ENCODE data around the gene LRMDA.
"Not testable (repeated sequence)": the region's sequence is repeated elsewhere in the genome, so short reads cannot be mapped to it uniquely, and the experiment has no call there.

LRMDA gene

DNA sequence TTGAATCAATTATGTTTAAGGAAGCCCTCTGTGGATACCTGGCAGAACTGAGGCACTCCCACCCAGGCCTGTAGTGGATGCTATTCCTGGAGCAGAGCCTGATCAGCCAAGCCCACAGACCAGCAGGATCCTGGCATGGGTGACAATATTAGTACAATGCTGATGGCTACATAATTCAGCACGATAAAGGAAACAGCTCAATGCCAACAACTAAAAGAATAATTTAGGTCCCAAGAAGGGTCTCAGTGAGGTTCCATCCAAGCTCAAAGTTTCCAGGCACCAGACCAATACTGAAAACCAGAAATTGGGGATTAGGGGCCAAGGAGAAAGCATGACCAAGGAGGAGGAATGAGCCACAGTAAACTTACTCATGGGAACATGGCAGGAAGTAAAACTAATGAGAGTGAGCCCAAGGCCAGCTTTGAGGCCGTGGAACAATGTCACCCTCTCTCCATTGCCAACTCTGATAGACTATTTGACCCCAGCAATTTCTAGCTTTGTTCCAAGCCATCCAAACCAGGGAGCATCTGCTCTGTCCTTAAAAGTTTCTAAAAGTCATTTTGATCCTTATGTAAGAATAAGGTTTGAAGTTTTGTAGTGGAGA, 1123.7 kb downstream of the LRMDA start:
- no peak for DNase-seq (ENCODE audit: low read depth)

DNA sequence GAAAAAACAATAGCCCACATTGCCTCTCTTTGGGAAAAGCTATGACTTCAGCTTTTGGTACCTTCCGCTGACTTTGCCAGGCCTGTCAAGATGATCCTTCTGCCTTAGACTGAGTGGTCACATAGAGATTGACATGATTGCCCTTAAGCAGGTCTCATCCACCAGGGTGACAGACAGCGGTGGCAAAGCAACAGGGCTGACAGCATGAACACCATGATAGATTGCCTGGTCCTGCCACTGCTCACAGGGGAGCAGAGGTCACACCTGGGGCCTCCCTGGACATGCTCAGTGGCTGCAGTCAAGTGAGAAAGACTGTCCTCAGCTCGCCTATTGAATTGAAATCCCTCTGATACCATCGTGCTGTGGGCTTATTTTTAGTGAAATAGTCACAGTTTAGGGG, 1125.9 kb downstream of the LRMDA start:
- no peak for DNase-seq (ENCODE audit: low read depth)

DNA sequence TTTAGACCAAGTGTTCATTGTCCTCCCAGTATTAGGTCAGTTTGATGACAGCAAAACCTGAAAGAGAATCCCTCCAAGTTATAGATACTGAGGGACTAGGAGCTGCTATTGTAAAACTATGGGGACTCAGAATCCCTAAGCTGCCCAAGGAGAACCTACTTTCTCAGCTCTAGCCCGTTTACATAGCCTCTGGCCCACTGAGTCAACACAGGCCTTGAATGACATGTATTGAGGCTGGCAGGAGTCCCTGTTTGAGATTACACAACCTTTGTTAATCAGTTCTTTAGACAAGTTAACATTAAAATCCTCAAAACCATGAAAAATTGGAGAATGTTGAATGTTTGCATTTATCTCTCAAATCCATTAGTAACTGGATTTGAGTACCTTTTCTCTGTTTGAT, 1127.2 kb downstream of the LRMDA start:
- no peak for DNase-seq (ENCODE audit: low read depth)

DNA sequence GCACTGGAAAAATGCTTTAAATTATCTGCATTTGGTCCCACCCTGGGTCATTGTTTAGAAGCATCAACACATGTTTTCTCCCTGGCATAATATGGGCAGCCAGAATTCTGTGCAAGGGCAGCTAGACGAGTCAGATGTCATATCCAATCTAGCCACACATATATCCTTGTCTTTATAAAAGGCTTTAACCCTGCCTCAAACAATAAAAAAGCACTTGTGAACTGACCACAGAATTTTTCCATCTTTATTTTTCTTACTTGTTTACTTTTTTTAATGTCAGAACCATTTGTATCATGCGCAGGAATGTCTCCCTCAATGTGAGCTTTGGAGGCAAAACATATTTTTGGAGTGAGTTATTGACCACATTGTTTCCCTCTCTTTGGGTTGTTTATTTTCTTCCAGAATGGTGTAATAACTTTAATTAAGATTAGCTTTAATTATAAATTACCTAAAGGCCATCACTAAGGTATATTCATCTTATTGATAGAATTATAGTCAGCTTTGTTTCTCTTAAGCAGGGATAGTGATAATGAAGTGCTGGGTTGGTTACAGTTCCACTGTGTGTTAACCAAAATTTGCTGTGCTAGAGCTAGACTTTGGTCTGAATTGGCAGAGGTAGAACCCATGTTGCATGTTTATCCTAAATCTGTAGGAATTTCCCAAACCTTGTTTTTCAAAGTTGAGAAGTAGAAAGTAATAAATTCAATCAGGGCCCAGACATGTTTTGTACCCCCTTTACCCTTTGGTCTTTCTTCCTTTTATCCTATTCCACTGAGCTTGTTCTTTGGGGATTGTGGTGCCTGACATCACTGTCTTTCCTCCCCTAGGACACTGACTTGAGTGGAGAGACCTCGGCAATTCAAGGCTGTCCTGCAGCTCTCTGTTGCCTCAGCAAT, 1127.8 kb downstream of the LRMDA start:
- no peak for DNase-seq (ENCODE audit: low read depth)

DNA sequence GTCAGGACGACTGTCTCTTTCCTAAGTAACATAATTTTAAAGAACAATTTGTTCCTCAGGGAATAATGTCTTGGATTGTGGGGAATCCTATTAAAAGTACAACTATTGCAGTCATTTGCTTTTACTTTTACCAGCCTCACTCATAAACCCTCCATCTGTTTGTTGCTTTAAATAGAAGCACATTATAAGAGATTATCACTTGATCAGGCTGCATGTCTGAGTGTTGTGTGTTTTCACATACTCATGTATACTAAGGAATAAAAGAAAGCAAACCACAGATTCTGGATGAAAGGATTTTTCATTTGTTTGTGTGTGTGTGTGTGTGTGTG, 1128.4 kb downstream of the LRMDA start:
- no peak for DNase-seq (ENCODE audit: low read depth)

DNA sequence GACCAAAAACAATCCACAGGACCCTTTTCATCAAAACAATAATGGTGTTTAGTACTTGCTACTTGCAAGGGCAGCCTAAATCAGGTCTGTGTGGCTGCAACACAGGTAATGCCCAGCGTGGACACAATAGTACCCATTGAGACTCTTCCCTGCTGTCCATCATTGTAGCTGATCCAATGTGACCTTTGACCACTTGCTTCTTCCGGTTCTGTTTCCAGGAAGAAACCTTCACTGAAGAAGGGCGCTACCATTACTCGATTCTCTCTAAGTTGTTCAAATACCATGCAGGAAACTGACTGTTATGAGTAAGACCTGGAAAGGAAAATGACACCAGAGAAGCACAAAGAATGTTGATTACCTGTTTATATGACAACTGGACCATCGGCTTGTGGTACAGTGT, 1128.9 kb downstream of the LRMDA start:
- DNase-seq (ENCODE audit: low read depth) = no peak

DNA sequence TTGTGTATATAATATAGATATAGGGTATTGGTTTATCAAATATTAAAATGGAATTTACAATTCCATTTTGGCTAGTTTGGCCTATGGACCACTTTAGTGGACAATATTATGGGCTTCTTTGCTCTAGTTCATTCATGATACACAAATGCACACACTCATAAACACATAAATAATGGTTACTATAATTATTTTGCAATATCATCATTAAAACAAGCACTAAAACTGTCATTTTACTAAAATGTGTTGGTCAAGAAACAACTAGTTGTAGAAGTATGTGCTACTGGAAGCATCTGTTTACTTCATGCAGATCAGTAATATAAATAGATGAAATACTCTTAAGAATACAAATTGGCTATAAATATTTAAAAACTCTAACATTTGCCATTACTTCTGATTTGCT, 1131.9 kb downstream of the LRMDA start:
- no peak for DNase-seq (ENCODE audit: low read depth)

DNA sequence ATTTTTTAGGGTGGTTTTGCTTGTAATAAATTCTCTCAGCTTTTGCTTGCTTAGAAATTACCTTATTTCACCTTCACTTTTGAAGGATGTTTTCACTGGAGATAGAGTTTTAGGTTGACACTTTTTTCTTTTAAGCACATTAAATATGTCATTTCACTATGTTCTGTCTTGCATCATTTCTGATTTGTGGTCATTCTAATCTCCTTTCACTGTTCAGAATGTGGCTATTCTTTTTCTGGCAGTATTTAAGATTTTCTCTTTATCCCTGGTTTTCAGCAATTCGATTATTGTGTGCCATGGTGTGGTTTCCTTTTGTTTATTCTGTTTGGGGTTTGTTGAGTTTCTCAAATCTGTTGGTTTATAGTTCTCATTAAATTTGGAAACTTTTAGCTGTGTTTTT, 1140.6 kb downstream of the LRMDA start:
- DNase-seq (ENCODE audit: low read depth) = no peak

DNA sequence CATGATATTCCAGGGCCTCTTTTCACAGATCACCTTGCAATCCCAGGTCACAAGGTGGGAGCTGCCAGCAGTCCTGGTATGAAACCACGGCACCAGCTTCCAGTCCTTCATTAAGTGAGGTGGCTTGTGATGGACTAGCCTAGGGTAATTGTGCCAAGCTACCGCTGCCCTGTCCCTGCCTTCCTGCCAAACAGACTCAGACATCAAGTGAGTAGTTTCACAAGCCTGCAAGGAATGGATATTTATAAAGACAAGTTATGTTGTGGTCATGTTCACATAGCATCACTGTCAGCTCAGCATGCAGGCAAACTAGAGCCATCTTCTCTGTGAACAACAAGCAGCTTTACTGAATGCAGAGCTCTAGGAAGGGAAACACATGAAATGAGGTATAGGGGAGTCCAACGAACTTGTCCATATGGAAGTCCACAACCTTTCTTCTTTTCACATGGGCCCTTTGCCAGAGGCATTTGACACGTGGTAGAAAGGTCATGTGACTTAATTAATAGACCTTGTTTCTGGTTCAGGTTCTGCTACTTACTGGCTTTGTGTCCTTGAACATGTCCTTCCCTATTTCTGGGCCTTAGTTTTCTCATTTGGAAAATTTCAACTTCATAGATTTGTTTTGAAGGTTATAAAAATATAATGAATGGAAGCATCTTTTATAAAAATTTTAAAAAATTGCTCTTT, 1145.0 kb downstream of the LRMDA start:
- DNase-seq (ENCODE audit: low read depth) = no peak

DNA sequence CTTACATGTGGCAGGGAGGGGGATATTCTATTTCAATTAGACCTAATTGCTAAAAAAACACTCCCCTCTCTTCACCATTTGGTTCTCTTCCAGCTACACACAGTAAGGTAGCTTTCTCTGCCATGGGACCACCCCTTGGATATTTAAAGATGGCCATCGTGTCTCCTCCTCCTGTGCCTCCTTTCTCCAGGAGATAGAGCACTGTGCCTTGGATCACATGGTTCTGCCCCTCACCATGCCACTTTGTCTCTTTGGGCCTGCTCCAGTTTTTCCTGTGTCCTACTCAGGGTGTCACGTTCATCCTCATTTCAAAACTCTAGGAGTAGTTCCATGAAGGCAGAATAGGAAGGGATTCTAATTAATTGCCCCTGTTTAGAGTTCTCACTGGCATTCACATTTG, 1146.0 kb downstream of the LRMDA start:
- DNase-seq (ENCODE audit: low read depth) = no peak

DNA sequence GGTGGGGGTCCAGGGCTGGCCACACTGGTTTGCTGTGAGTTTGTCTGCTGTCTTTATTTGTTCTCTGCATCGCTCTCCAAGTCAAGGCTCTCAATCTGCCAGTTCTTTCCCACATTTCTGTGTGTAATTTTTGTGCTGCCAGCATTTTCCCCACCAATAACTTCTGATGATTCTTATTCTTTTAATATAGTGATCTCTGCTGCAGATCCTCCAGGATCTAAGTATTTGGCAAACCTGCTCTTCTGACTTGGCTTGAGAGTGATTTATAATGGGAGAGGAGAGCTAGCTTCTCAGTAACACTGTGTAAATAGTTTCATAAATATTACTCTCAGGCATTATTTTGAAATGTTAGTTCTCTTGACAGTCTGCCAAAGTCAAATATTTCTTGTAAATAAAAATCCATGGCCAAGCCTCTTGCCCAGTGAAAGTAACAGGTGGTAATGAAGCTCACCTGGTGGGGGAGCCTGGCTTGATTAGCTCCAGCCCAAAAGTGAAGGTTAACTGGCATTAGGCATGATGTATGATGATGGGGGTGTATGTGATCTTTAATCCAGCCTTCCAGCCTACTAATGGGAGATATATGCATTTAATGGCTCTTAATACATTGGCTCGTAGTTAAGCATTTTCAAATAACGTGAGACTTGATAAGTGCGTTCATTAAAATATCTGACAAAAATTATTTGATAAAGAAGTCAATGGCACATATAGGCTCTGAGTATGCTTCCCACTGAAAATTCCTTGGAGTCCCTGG, 1150.3 kb downstream of the LRMDA start:
- DNase-seq (ENCODE audit: low read depth) = no peak

DNA sequence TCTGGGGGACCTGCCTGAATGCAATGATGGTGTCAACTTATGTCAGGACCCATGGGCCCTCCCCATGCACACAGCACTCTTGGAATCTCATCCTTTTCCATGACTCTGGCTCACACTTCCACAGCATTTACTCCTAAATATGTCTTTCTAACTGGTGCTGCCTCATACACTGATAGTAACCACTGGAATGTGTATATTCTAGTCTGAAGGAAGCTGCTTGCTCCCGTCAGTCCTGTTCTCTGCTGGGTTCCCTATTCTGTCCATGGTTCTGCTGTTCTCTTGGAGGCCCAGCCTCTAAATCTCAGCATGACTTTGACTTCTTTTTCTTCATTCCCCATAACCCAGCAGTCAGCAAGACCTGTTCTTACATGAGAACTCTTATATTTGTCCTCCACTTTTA, 1151.1 kb downstream of the LRMDA start:
- no peak for DNase-seq (ENCODE audit: low read depth)

DNA sequence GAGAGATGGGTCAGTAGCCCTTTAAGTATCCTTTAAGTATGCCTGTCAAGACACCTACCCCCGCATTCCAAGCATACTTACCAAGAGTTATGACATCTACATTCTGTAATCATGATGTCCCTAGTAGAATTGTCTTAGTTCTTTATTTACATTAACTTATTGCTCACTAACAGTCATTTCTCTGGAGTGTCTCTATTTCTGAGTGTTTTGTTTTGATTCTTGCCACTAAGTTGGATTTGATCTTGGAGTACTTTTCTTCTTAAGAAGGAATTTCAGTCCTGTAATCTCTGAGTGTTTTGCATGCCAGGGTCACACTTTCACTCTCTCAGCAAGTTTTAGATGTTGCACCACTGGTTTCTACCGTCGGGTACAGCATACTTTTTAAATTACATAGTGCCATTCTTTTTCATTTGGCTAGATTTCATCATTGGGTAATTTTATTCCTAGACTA, 1152.3 kb downstream of the LRMDA start:
- DNase-seq (ENCODE audit: low read depth) = no peak

DNA sequence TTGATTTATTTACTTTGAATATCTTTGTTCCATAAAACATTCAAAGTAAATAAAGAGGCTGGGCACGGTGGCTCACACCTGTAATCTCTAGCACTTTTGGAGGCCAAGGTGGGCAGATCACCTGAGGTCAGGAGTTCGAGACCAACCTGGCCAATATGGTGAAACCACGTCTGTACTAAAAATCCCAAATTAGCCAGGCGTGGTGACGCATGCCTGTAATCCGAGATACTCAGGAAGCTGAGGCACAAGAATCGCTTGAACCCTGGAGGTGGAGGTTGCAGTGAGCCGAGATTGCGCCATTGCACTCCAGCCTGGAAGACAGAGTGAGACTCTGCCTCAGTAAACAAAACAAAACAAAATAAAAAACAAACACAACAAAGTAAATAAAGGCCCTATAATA, 1153.0 kb downstream of the LRMDA start:
- not testable (repeated sequence) for DNase-seq (ENCODE audit: low read depth)

All from activated T-cell treated with anti-CD3 and anti-CD28 coated beads for 1 hour (primary cell).